Measurements from ENCODE around the gene HNRNPK.

DNA sequence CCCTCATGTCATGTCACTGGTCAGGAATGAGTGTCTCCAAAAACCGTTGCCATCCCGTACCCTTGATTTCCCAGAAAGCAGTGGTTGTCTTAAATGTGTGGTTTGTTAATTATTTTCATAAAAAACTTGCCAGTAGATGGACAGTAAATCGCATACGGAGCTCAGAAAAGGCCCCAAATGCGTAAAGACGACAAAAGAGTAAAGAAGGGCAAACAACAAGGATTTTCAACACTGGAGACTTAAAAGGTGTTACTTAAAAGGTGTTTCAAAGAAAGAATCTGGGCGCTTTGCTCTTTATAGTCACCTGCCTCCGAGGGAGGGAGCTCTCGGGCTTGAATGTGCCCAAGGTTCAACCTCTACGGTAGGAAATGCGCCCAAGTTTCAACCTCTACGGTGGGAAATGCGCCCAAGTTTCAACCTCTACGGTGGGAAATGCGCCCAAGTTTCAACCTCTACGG is 59.5 kb downstream of the HNRNPK start:
- no peak for TF ChIP-seq SREBF2 (IDR thresholded peaks at IDR 0.05; ENCODE audit: low read length)
- no peak for TF ChIP-seq NR2C2 (IDR thresholded peaks at IDR 0.05; ENCODE audit: borderline replicate concordance, control insufficient read depth, insufficient read length, low read depth)
